Astrocyte (in vitro differentiated cells and primary cell): Measurements from ENCODE around the gene HSPE1. TPM values are rescaled to one million over a fixed set of nuclear protein-coding genes. Genes with fewer than 3 reads are reported as not detected.

Experiments
- DNase-seq: peaks from one replicate; pipeline ENCODE4 v3.0.0-alpha.2; 2010; ENCODE audit warnings: low read depth
- FAIRE-seq: peaks from 2 replicates; lab custom pipeline; 2011; peaks lifted over from hg19 to GRCh38; lab: Jason Lieb, UNC
- H2AFZ ChIP-seq: 2 replicates; pipeline ENCODE4 v1.6.0; 2012; ENCODE audit warnings: low read depth, low read length, inconsistent platforms
- H3K27ac ChIP-seq: 2 replicates; pipeline ENCODE4 v1.5.1; 2011; ENCODE audit warnings: low read depth, low read length, inconsistent platforms
- H3K27me3 ChIP-seq: 2 replicates; pipeline ENCODE4 v1.6.0; 2011; ENCODE audit warnings: low read length, inconsistent platforms; ENCODE audit not compliant: insufficient read depth
- H3K36me3 ChIP-seq: 2 replicates; pipeline ENCODE4 v1.5.1; 2011; ENCODE audit warnings: low read length, inconsistent platforms; ENCODE audit not compliant: insufficient read depth
- H3K4me1 ChIP-seq: 2 replicates; pipeline ENCODE4 v1.5.1; 2011; ENCODE audit warnings: low read length, inconsistent platforms; ENCODE audit not compliant: insufficient read depth
- H3K4me2 ChIP-seq: 2 replicates; pipeline ENCODE4 v1.6.0; 2012; ENCODE audit warnings: low read length, inconsistent platforms
- H3K4me3 ChIP-seq: 2 replicates; pipeline ENCODE4 v1.5.1; 2011; ENCODE audit warnings: low read depth, mild to moderate bottlenecking, low read length, inconsistent platforms; ENCODE audit not compliant: insufficient read depth
- H3K79me2 ChIP-seq: 2 replicates; pipeline ENCODE4 v1.6.0; 2012; ENCODE audit warnings: mild to moderate bottlenecking, low read length, inconsistent platforms; ENCODE audit not compliant: insufficient read depth
- H3K9ac ChIP-seq: 2 replicates; pipeline ENCODE4 v1.6.0; 2012; ENCODE audit warnings: mild to moderate bottlenecking, low read length, inconsistent platforms
- H3K9me3 ChIP-seq: 2 replicates; pipeline ENCODE4 v1.5.1; 2012; ENCODE audit warnings: low read depth, mild to moderate bottlenecking, low read length, inconsistent platforms; ENCODE audit not compliant: insufficient read depth
- H4K20me1 ChIP-seq: 2 replicates; pipeline ENCODE4 v1.6.0; 2012; ENCODE audit warnings: low read length, inconsistent platforms; ENCODE audit not compliant: insufficient read depth
- H3K27ac Mint-ChIP-seq: one replicate; pipeline ENCODE4 v1.8.0; 2021; ENCODE audit warnings: mild to moderate bottlenecking, mixed read lengths; ENCODE audit not compliant: unreplicated experiment
- H3K27me3 Mint-ChIP-seq: one replicate; pipeline ENCODE4 v1.8.0; 2021; ENCODE audit warnings: low read depth, mixed read lengths; ENCODE audit not compliant: unreplicated experiment
- H3K36me3 Mint-ChIP-seq: one replicate; pipeline ENCODE4 v1.8.0; 2021; ENCODE audit warnings: low read depth, mixed read lengths; ENCODE audit not compliant: unreplicated experiment
- H3K4me1 Mint-ChIP-seq: one replicate; pipeline ENCODE4 v1.8.0; 2021; ENCODE audit warnings: low read depth, mixed read lengths; ENCODE audit not compliant: unreplicated experiment
- H3K4me3 Mint-ChIP-seq: one replicate; pipeline ENCODE4 v1.8.0; 2021; ENCODE audit warnings: mild to moderate bottlenecking, moderate library complexity, mixed read lengths; ENCODE audit not compliant: unreplicated experiment
- H3K9me3 Mint-ChIP-seq: one replicate; pipeline ENCODE4 v1.8.0; 2021; ENCODE audit warnings: mild to moderate bottlenecking, mixed read lengths; ENCODE audit not compliant: unreplicated experiment
- CTCF ChIP-seq: IDR thresholded peaks from 2 replicates; pipeline ENCODE4 v1.5.1; 2011; ENCODE audit warnings: low read depth, mild to moderate bottlenecking, inconsistent platforms, low read length, moderate library complexity; ENCODE audit not compliant: insufficient read depth
- EZH2 ChIP-seq: IDR thresholded peaks from 2 replicates; pipeline ENCODE4 v1.6.1; 2012; ENCODE audit warnings: mild to moderate bottlenecking, low read length, inconsistent platforms; ENCODE audit not compliant: insufficient read depth
- total RNA-seq: library from RNA; stranded (reverse); gene quantifications from 2 replicates; pipeline ENCODE4 v1.2.1, GENCODE V29; 2021

Gene HSPE1
- total RNA-seq, 1 donor from 2014 or later: 139 TPM

- no peak for DNase-seq
- H3K4me2 ChIP-seq: no peak overlapping the region
- Mint-ChIP-seq H3K27me3 (no peaks in the 10 kb centered on the region), H3K4me1 (peaks cover 2% of the 10 kb centered on the region), H3K36me3 (peaks cover 24% of the 10 kb centered on the region), H3K4me3 (no peak overlapping the region), H3K9me3 (peaks cover 13% of the 10 kb centered on the region), H3K27ac (no peak overlapping the region)
- H4K20me1 ChIP-seq: peaks cover 13% of the 10 kb centered on the region
- no peak for FAIRE-seq
- no peak overlapping the region for H2AFZ ChIP-seq
- H3K27me3 ChIP-seq: no peaks in the 10 kb centered on the region
- no peak overlapping the region for H3K27ac ChIP-seq
- H3K4me3 ChIP-seq: no peak overlapping the region
- H3K9me3 ChIP-seq: no peaks in the 10 kb centered on the region
- H3K9ac ChIP-seq: no peak overlapping the region
- TF ChIP-seq EZH2 (no peak), CTCF (no peak)
- peaks cover 39% of the 10 kb centered on the region for H3K36me3 ChIP-seq
- no peaks in the 10 kb centered on the region for H3K4me1 ChIP-seq
- no peaks in the 10 kb centered on the region for H3K79me2 ChIP-seq
Observed at GRCh38 chr2:197486175-197486574, 14.0 kb upstream of the HSPE1 start.

GRCh38 chr2:197487385-197487784 lies 12.8 kb upstream of the HSPE1 start:
- no peak for FAIRE-seq

More at GRCh38 chr2:197487385-197487784, 12.8 kb upstream of the HSPE1 start:
- H3K4me3 Mint-ChIP-seq: no peak overlapping the region
- H3K36me3 Mint-ChIP-seq: peaks cover 27% of the 10 kb centered on the region
- H3K27ac ChIP-seq: no peak overlapping the region
- H3K4me1 ChIP-seq: no peaks in the 10 kb centered on the region
- no peak overlapping the region for H2AFZ ChIP-seq
- peaks cover 3% of the 10 kb centered on the region for H3K79me2 ChIP-seq
- no peak for DNase-seq
- H3K27me3 Mint-ChIP-seq: no peaks in the 10 kb centered on the region
- no peak overlapping the region for H3K4me3 ChIP-seq
- H3K27ac Mint-ChIP-seq: no peak overlapping the region
- no peaks in the 10 kb centered on the region for H3K27me3 ChIP-seq
- no peaks in the 10 kb centered on the region for H3K9me3 ChIP-seq
- TF ChIP-seq EZH2 (no peak), CTCF (no peak)
- no peak overlapping the region for H3K4me2 ChIP-seq
- peaks cover 2% of the 10 kb centered on the region for H3K4me1 Mint-ChIP-seq
- H4K20me1 ChIP-seq: peaks cover 18% of the 10 kb centered on the region
- peaks cover 13% of the 10 kb centered on the region for H3K9me3 Mint-ChIP-seq
- H3K9ac ChIP-seq: no peak overlapping the region
- peaks cover 47% of the 10 kb centered on the region for H3K36me3 ChIP-seq
